ENCODE data around the gene TMEM196. TPM values are rescaled to one million over a fixed set of nuclear protein-coding genes. Genes with fewer than 3 reads are reported as not detected.

Gene TMEM196
- total RNA-seq, 1 experiment from 2014 or later = not detected

DNA sequence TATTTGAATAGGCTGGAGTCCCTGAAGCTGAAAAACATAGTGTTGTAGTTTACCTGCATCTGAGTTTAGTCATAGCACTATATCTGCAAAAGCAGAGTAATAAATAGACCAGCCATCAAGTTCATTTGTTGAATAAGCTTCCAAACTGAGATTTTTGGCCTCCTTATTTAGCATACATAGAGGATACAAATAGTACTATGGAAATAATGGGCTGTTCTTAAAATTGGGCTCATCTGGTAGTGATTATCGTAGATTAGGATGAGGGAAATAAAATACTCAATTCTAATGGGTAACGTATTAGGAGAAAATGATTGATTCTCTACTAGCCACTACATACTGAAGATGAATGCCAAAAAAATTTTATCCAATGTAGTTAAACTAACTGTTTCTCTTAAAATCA lies 41.4 kb upstream of the TMEM196 start:
- Histone ChIP-seq H3K4me2 (ENCODE audit: insufficient read depth, insufficient read length, low read length) (no peak overlapping the region), H2BK15ac (ENCODE audit: low read depth, low read length) (no peak overlapping the region), H3K27ac (ENCODE audit: insufficient read length, low read depth, low read length) (no peak overlapping the region), H3K14ac (ENCODE audit: insufficient read depth, low read length) (no peak overlapping the region), H4K8ac (replicated peaks; ENCODE audit: insufficient read length, low read depth, low read length) (no peak overlapping the region), H3K27me3 (ENCODE audit: insufficient read depth, low read length) (no peaks in the 10 kb centered on the region), H3K4me1 (ENCODE audit: insufficient read depth, low read length) (no peaks in the 10 kb centered on the region), H2BK20ac (ENCODE audit: low read depth, low read length, poor library complexity, severe bottlenecking) (no peak overlapping the region), H3K9me3 (ENCODE audit: control insufficient read depth, low read depth, low read length) (no peaks in the 10 kb centered on the region), H3T11ph (ENCODE audit: low read length) (no peak overlapping the region), H2AFZ (ENCODE audit: low read length) (no peak overlapping the region), H4K20me1 (ENCODE audit: control insufficient read depth, insufficient read depth, insufficient read length) (no peaks in the 10 kb centered on the region), H4K5ac (ENCODE audit: insufficient read length, low read depth, low read length) (no peak overlapping the region), H3K18ac (ENCODE audit: insufficient read length, low read depth, low read length) (no peak overlapping the region), H3K79me1 (ENCODE audit: insufficient read depth, low read depth, low read length, poor library complexity, severe bottlenecking) (no peaks in the 10 kb centered on the region), H3K4ac (ENCODE audit: low read depth, low read length) (no peak overlapping the region), H2AK5ac (ENCODE audit: insufficient read length, low read length) (no peak overlapping the region), H2BK120ac (ENCODE audit: low read depth, low read length, poor library complexity, severe bottlenecking) (no peak overlapping the region), H3K56ac (ENCODE audit: insufficient read length, low read depth, low read length) (no peak overlapping the region), H3K79me2 (ENCODE audit: insufficient read depth, low read length) (no peaks in the 10 kb centered on the region), H3K23me2 (ENCODE audit: insufficient read length, low read depth, low read length, poor library complexity, severe bottlenecking) (no peaks in the 10 kb centered on the region), H4K91ac (ENCODE audit: insufficient read length, low read depth, low read length) (no peak overlapping the region), H3K23ac (ENCODE audit: insufficient read length, low read depth, low read length) (no peak overlapping the region), H2BK5ac (ENCODE audit: insufficient read length, low read length) (no peak overlapping the region), H2BK12ac (ENCODE audit: insufficient read length, low read depth, low read length) (no peak overlapping the region), H3K9ac (ENCODE audit: extremely low read depth, insufficient read length, low read length) (no peak overlapping the region)
- Mint-ChIP-seq H3K36me3 (ENCODE audit: insufficient read depth in 1 of 3, low read depth in 3 of 3) (no peaks in the 10 kb centered on the region), H3K4me3 (no peak overlapping the region), H3K9me3 (no peaks in the 10 kb centered on the region), H3K27me3 (ENCODE audit: low read depth) (no peaks in the 10 kb centered on the region), H3K4me1 (peaks cover 6 to 7% of the 10 kb centered on the region in 2 experiments), H3K27ac (no peak overlapping the region)
- DNase-seq = no peak
- TF ChIP-seq, protein P1, sequence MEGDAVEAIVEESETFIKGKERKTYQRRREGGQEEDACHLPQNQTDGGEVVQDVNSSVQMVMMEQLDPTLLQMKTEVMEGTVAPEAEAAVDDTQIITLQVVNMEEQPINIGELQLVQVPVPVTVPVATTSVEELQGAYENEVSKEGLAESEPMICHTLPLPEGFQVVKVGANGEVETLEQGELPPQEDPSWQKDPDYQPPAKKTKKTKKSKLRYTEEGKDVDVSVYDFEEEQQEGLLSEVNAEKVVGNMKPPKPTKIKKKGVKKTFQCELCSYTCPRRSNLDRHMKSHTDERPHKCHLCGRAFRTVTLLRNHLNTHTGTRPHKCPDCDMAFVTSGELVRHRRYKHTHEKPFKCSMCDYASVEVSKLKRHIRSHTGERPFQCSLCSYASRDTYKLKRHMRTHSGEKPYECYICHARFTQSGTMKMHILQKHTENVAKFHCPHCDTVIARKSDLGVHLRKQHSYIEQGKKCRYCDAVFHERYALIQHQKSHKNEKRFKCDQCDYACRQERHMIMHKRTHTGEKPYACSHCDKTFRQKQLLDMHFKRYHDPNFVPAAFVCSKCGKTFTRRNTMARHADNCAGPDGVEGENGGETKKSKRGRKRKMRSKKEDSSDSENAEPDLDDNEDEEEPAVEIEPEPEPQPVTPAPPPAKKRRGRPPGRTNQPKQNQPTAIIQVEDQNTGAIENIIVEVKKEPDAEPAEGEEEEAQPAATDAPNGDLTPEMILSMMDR (conservative IDR thresholded peaks at IDR 0.05) = no peak
- WGBS (ENCODE audit: extremely low coverage, insufficient read length, low lambda C conversion rate) = 100% methylated on average over 1 of the region's 2 CpGs

All from H9 (cell line).